MM.1S (cell line): ENCODE measurements around the gene CNPY1.

Experiments
- CTCF ChIP-seq: fragments of 300-600 bp; sonication (generic); IDR thresholded peaks from 2 replicates; pipeline ENCODE4 v1.5.1; 2016; ENCODE audit warnings: antibody characterized with exemption, low read length, mixed read lengths
- EZH2 ChIP-seq: fragments of 300-600 bp; sonication (generic); optimal IDR thresholded peaks from 2 replicates; pipeline ENCODE3; 2017; ENCODE audit warnings: low read depth, mild to moderate bottlenecking, antibody characterized with exemption, low read length, mixed read lengths
- EZH2phosphoT487 ChIP-seq: fragments of 300-600 bp; sonication (generic); IDR thresholded peaks from 2 replicates; pipeline ENCODE4 v1.6.1; 2018; ENCODE audit warnings: antibody characterized with exemption, low read length

- no peak for TF ChIP-seq CTCF
- no peak for TF ChIP-seq EZH2
- TF ChIP-seq EZH2phosphoT487: no peak
These were observed 25.4 kb upstream of the CNPY1 start for GRCh38 chr7:155571581-155572345.
